Transverse colon (tissue), 4 donors: Measurements from ENCODE around the gene API5. TPM values are rescaled to one million over a fixed set of nuclear protein-coding genes. Genes with fewer than 3 reads are reported as not detected.

ENCODE experiments used
- DNase-seq: peaks from one replicate; pipeline ENCODE4 v3.0.0-alpha.2; 2019
- H3K27ac ChIP-seq, 4 donors: fragments of 200-600 bp; sonication (generic); 2 replicates each; pipeline ENCODE4 v1.5.1; 2016 to 2018; ENCODE audit warnings: inconsistent platforms in 4 of 4
- H3K27me3 ChIP-seq: fragments of 200-600 bp; sonication (generic); 2 replicates; pipeline ENCODE4 v1.5.1; 2017; ENCODE audit warnings: inconsistent platforms
- H3K36me3 ChIP-seq, 4 donors: fragments of 200-600 bp; sonication (generic); 2 replicates each; pipeline ENCODE4 v1.5.1; 2017 to 2019; ENCODE audit warnings: inconsistent platforms in 4 of 4
- H3K4me1 ChIP-seq, 4 donors: fragments of 200-600 bp; sonication (generic); 2 replicates each; pipeline ENCODE4 v1.5.1; 2017 to 2020; ENCODE audit warnings: inconsistent platforms in 4 of 4
- H3K4me3 ChIP-seq, 4 donors: fragments of 200-600 bp; sonication (generic); 1 replicate in 1 of 4; 2 replicates in 3 of 4; pipeline versions ENCODE4 v1.5.1 to v1.6.1; 2017 to 2019; ENCODE audit warnings: inconsistent platforms in 4 of 4
- H3K9me3 ChIP-seq, 2 donors: fragments of 200-600 bp; sonication (generic); 2 replicates each; pipeline ENCODE4 v1.5.1; 2017 to 2019; ENCODE audit warnings: inconsistent platforms in 2 of 2
- CTCF ChIP-seq, 5 experiments: fragments of 200-600 bp in 3 of 5; fragments of 450-650 bp in 2 of 5; sonication (generic) in 3 of 5; IDR thresholded peaks; 1 replicate in 2 of 5; 2 replicates in 3 of 5; pipeline ENCODE4 v1.5.1; 2016 to 2017; ENCODE audit warnings: antibody characterized with exemption in 5 of 5, inconsistent platforms in 3 of 5, mild to moderate bottlenecking in 2 of 5, moderate library complexity in 1 of 5
- EP300 ChIP-seq: sonication (generic); formaldehyde crosslinking; IDR thresholded peaks from one replicate; pipeline ENCODE4 v1.6.1; 2017; ENCODE audit warnings: antibody characterized with exemption, low read depth
- POLR2A ChIP-seq: fragments of 450-650 bp; IDR thresholded peaks from one replicate; pipeline ENCODE4 v1.6.1; 2016; ENCODE audit warnings: antibody characterized with exemption, mild to moderate bottlenecking, moderate library complexity
- POLR2AphosphoS5 ChIP-seq, 3 donors: sonication (generic); formaldehyde crosslinking; IDR thresholded peaks; one replicate each; pipeline ENCODE4 v1.6.1; 2016; ENCODE audit warnings: antibody characterized with exemption in 3 of 3
- WGBS, 2 donors: methylation state at CpG; one replicate each; pipeline ENCODE4 v1.1.5; 2018; ENCODE audit warnings: low coverage in 1 of 2; 5-methylcytosine and 5-hydroxymethylcytosine counted together
- in situ Hi-C, 4 donors: fragments of 200-750 bp; cut with MboI; loops; one replicate each; pipeline versions ENCODE4 v1.15.0 to v1.15.1; 2017; ENCODE audit warnings: low sequenced_read_pairs in 3 of 4, low pct_ligation_motif_present in 1 of 4, low pct_unique_long_range_greater_than_20kb in 1 of 4
- intact Hi-C: fragments of 100-400 bp; cut with DNase I; formaldehyde crosslinking; loops from one replicate; pipeline ENCODE4 v1.15.1; 2023; ENCODE audit warnings: low total_unique reads
- total RNA-seq, 4 donors: library from RNA; depleted of rRNA; stranded (reverse); fragments of >200 nt; gene quantifications; one replicate each; pipeline ENCODE4 v1.1.0, GENCODE V29; 2016

Gene API5
- total RNA-seq, 4 donors from 2014 or later, result 18.7 to 74.6 (median 46.6) TPM

- H3K27ac ChIP-seq, result no peak overlapping the region
- no peaks in the 10 kb centered on the region for H3K4me1 ChIP-seq
- H3K36me3 ChIP-seq, result no peaks in the 10 kb centered on the region
- TF ChIP-seq CTCF (IDR thresholded peaks at IDR 0.05) (no peak), EP300 (no peak), POLR2A (no peak), POLR2AphosphoS5 (IDR thresholded peaks at IDR 0.05) (no peak)
- no peak overlapping the region for H3K4me3 ChIP-seq
- H3K27me3 ChIP-seq, result peaks cover 12% of the 10 kb centered on the region
- no peak for DNase-seq
- 87 to 91% methylated on average over 3 of the region's 3 CpGs for WGBS, 2 donors
- intact Hi-C loops, result no loop called here
- H3K9me3 ChIP-seq, result no peaks in the 10 kb centered on the region
- in situ Hi-C loops, result loop anchor here (10.0 to 25.0 kb wide), 2 partner anchors 515 to 527 kb away; no protein-coding TSS in a partner anchor
Measured at GRCh38 chr11:43289368-43289767, 22.4 kb upstream of the API5 start.

- 56 to 57% methylated on average over 6 to 7 of the region's 7 CpGs for WGBS, 2 donors
- TF ChIP-seq CTCF (IDR thresholded peaks at IDR 0.05), result no peak
- TF ChIP-seq POLR2AphosphoS5 (IDR thresholded peaks at IDR 0.05), result no peak
- no peak for TF ChIP-seq POLR2A
- no peak for TF ChIP-seq EP300
- H3K4me3 ChIP-seq, result no peak overlapping the region
- no peak overlapping the region for H3K27ac ChIP-seq
- DNase-seq, result no peak
- no peaks in the 10 kb centered on the region for H3K36me3 ChIP-seq
- H3K4me1 ChIP-seq, result no peaks in the 10 kb centered on the region
- in situ Hi-C loops, result loop anchor here in 2 of 4 donors (25.0 kb wide), 1 partner anchor 536 kb away; no protein-coding TSS in a partner anchor
- intact Hi-C loops, result no loop called here
- H3K27me3 ChIP-seq, result no peaks in the 10 kb centered on the region
- H3K9me3 ChIP-seq, result peaks cover 0 to 11% of the 10 kb centered on the region in 2 donors
Measured at GRCh38 chr11:43298397-43298796, 13.4 kb upstream of the API5 start.

GRCh38 chr11:43315966-43316365 lies 4.2 kb downstream of the API5 start:
- no peaks in the 10 kb centered on the region for H3K27me3 ChIP-seq
- no peak overlapping the region for H3K27ac ChIP-seq
- DNase-seq, result no peak
- TF ChIP-seq POLR2A (no peak), EP300 (no peak), CTCF (IDR thresholded peaks at IDR 0.05) (no peak), POLR2AphosphoS5 (IDR thresholded peaks at IDR 0.05) (no peak)
- in situ Hi-C loops (loop anchor here in 2 of 4 donors (25.0 kb wide), 1 partner anchor 96 kb away; no protein-coding TSS in a partner anchor), intact Hi-C loops (no loop called here)
- H3K36me3 ChIP-seq, result peaks cover 0 to 16% (median 7%) of the 10 kb centered on the region in 4 donors
- H3K4me3 ChIP-seq, result no peak overlapping the region
- no peaks in the 10 kb centered on the region for H3K9me3 ChIP-seq
- WGBS, 2 donors, result 74 to 81% methylated on average over 2 of the region's 2 CpGs
- H3K4me1 ChIP-seq, result peaks cover 11 to 27% (median 24%) of the 10 kb centered on the region in 4 donors

GRCh38 chr11:43316451-43316850 lies 4.7 kb downstream of the API5 start:
- Histone ChIP-seq H3K9me3 (no peaks in the 10 kb centered on the region), H3K27ac (no peak overlapping the region), H3K4me1 (peaks cover 11 to 25% (median 22%) of the 10 kb centered on the region in 4 donors), H3K36me3 (peaks cover 0 to 21% (median 9%) of the 10 kb centered on the region in 4 donors), H3K27me3 (no peaks in the 10 kb centered on the region), H3K4me3 (no peak overlapping the region)
- WGBS, 2 donors, result 88 to 100% methylated on average over 1 to 6 of the region's 6 CpGs
- intact Hi-C loops, result no loop called here
- TF ChIP-seq POLR2A (no peak), POLR2AphosphoS5 (IDR thresholded peaks at IDR 0.05) (no peak), EP300 (no peak), CTCF (IDR thresholded peaks at IDR 0.05) (no peak)
- in situ Hi-C loops, result loop anchor here in 2 of 4 donors (25.0 kb wide), 1 partner anchor 96 kb away; no protein-coding TSS in a partner anchor
- DNase-seq, result no peak
